Common myeloid progenitor, CD34-positive (primary cell): ENCODE results near the gene GPRC5C.

Experiments
- CTCF ChIA-PET: fragments of 350-600 bp; sonication (Branson Sonifier 250); formaldehyde crosslinking; loops from one replicate; lab custom pipeline; 2021; ENCODE audit warnings: antibody characterized with exemption; lab: Charles Lee
- POLR2A ChIA-PET: fragments of 350-600 bp; sonication (Branson Sonifier 250); formaldehyde crosslinking; loops from one replicate; lab custom pipeline; 2021; ENCODE audit warnings: antibody characterized with exemption; lab: Charles Lee
- DNase-seq, 3 donors: peaks; one replicate each; pipeline versions ENCODE4 v3.0.0 to v3.0.0-alpha.2; 2013
- H3K27ac ChIP-seq, 2 experiments: 1 replicate in 1 of 2; 2 replicates in 1 of 2; pipeline ENCODE4 v1.7.0; 2013; ENCODE audit warnings: inconsistent platforms in 2 of 2, low read length in 2 of 2, mild to moderate bottlenecking in 2 of 2, low read depth in 1 of 2, moderate library complexity in 1 of 2; ENCODE audit not compliant: severe bottlenecking in 2 of 2, insufficient read depth in 1 of 2, poor library complexity in 1 of 2
- H3K27me3 ChIP-seq, 5 experiments: replicated peaks in 2 of 5; 1 replicate in 3 of 5; 2 replicates in 2 of 5; pipeline versions ENCODE4 v1.6.1 to v1.7.0; 2013; ENCODE audit warnings: low read length in 4 of 5, mild to moderate bottlenecking in 2 of 5, moderate library complexity in 2 of 5, inconsistent platforms in 1 of 5; ENCODE audit not compliant: insufficient read depth in 5 of 5, control insufficient read depth in 4 of 5
- H3K36me3 ChIP-seq, 4 experiments: 1 replicate in 2 of 4; 2 replicates in 2 of 4; pipeline versions ENCODE4 v1.6.1 to v1.7.0; 2013; ENCODE audit warnings: low read length in 3 of 4, control low read depth in 1 of 4, mild to moderate bottlenecking in 1 of 4; ENCODE audit not compliant: control insufficient read depth in 4 of 4, insufficient read depth in 4 of 4
- H3K4me1 ChIP-seq, 4 experiments: 1 replicate in 3 of 4; 2 replicates in 1 of 4; pipeline versions ENCODE4 v1.6.1 to v1.7.1; 2013; ENCODE audit warnings: low read length in 3 of 4, mild to moderate bottlenecking in 3 of 4, control low read depth in 1 of 4, inconsistent platforms in 1 of 4, moderate library complexity in 1 of 4; ENCODE audit not compliant: control insufficient read depth in 4 of 4, insufficient read depth in 4 of 4; ENCODE audit errors: control extremely low read depth in 1 of 4
- H3K4me3 ChIP-seq, 7 experiments: 1 replicate in 4 of 7; 2 replicates in 3 of 7; pipeline versions ENCODE4 v1.5.1 to v1.7.0; 2013; ENCODE audit warnings: mild to moderate bottlenecking in 7 of 7, low read length in 6 of 7, moderate library complexity in 6 of 7, inconsistent platforms in 2 of 7, low read depth in 2 of 7, control low read depth in 1 of 7; ENCODE audit not compliant: insufficient read depth in 4 of 7, control insufficient read depth in 1 of 7; ENCODE audit errors: extremely low read depth in 1 of 7
- H3K9me3 ChIP-seq, 5 experiments: 1 replicate in 4 of 5; 2 replicates in 1 of 5; pipeline versions ENCODE4 v1.6.1 to v1.7.1; 2013; ENCODE audit warnings: low read length in 4 of 5, mild to moderate bottlenecking in 2 of 5, inconsistent platforms in 1 of 5, low read depth in 1 of 5, moderate library complexity in 1 of 5; ENCODE audit not compliant: control insufficient read depth in 4 of 5, insufficient read depth in 2 of 5; ENCODE audit errors: control extremely low read depth in 1 of 5
- WGBS: methylation state at CpG from one replicate; pipeline ENCODE4 v1.1.5; 2013; ENCODE audit not compliant: insufficient coverage; 5-methylcytosine and 5-hydroxymethylcytosine counted together

GPRC5C gene

DNA sequence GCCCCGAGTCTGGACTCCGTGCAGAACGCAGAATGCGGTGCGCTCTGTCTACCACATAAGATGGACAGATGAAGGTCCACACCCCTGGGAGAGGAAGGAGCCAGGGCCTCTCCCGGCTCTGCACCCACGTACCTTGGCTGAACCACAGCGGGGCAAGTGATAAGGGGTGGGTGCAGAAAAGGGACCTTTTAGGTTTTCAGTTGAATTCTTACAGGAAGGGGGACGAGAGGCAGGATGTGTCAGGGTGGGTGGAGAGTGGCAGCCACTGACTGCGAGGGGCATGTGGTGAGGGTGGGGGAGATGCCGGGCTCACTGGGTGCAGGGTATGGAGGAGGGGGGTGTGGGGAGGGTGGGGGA lies 34.9 kb downstream of the GPRC5C start:
- peak overlapping the region; percentile 51 to 92 (median 81) for H3K4me3 ChIP-seq

DNA sequence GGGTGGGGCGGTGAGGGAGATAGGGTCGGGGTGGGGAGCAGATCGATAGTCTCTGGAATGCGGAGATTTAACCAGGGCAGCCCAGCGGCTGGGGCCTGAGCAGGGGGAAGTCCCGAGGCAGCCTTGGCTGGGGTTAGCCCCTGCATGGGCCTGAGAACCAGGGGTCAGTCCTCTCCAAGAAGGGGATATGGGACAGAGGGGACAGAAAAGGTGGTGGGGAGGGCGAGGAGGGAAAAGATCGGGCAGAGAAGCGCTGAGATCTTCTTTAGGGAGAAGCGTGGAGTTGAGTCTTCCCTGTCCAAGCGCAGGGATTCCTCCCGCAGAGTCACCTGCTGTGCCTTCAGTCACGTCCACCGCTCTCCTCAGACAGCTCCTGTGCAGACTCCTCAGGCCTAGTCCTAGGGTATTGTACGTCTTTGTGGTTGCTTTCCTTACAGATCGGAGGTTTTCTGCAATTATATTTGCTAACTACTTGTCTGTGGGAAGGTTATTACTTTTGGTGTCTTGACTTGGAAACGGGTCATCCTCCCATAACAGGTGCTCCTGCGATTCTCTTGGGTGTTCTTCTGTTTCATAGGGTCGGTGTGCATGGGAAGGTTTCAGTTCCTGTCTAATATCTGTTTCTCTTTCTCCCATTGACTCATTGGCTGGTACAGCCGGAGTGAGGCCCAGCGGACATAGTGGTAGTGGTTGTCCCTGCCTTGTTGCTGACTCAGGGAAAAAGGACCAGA lies 35.5 kb downstream of the GPRC5C start:
- ChIA-PET CTCF (interaction anchor here (1.0 to 1.9 kb wide), 4 partner anchors 9 to 30 kb away, joined by 3 to 6 read pairs (median 4); no protein-coding TSS in a partner anchor), POLR2A (interaction anchor here (1.6 kb wide), 1 partner anchor 64 kb away, joined by 6 read pairs; the partner anchor contains the start of gene CD300LB)
- H3K9me3 ChIP-seq: no peaks in the 10 kb centered on the region
- peak in 2 of 3 donors; percentile 33 to 50 for DNase-seq
- peaks cover 10 to 71% (median 62%) of the 10 kb centered on the region in 4 experiments for H3K4me1 ChIP-seq
- no peaks in the 10 kb centered on the region for H3K27me3 ChIP-seq
- 0% methylated on average over 12 of the region's 21 CpGs for WGBS
- peaks cover 0 to 13% (median 6%) of the 10 kb centered on the region in 4 experiments for H3K36me3 ChIP-seq
- H3K27ac ChIP-seq: peak overlapping the region; percentile 40 to 59
- peak overlapping the region; percentile 40 to 92 (median 81) for H3K4me3 ChIP-seq

More for the DNA sequence above, 34.9 kb downstream of the GPRC5C start:
- peak overlapping the region; percentile 36 to 72 for H3K27ac ChIP-seq
- H3K27me3 ChIP-seq: no peaks in the 10 kb centered on the region
- H3K4me1 ChIP-seq: peaks cover 12 to 77% (median 68%) of the 10 kb centered on the region in 4 experiments
- H3K9me3 ChIP-seq: no peaks in the 10 kb centered on the region
- POLR2A ChIA-PET: interaction anchor here (0.9 to 1.6 kb wide), 2 partner anchors 11 to 65 kb away, joined by 3 to 6 read pairs; partner anchors contain the start of gene CD300LB
- 0% methylated on average over 8 of the region's 11 CpGs for WGBS
- CTCF ChIA-PET: interaction anchor here (0.7 to 1.3 kb wide), 5 partner anchors 9 to 99 kb away, joined by 3 to 6 read pairs (median 3); no protein-coding TSS in a partner anchor
- peaks cover 0 to 13% (median 3%) of the 10 kb centered on the region in 4 experiments for H3K36me3 ChIP-seq
- DNase-seq: peak in 1 of 3 donors; percentile 56

DNA sequence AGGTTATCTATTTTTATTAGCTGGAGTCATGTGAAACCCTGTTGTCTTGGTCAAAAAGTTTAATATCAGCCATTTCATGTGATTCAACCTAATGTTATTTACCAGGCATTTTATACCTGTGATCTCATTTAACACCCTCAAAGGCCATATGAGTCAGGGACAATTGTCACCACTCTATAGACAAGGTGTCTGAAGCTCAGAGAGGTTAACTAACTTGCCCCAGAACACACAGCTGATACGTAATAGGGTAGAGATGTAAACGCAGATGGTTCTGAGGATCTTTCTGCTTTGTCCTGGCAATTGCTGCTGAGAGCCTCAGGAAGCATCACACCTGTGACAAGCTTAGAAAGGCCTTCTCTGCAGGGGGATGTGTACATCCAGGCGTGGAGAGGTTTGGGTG lies 39.5 kb downstream of the GPRC5C start:
- H3K36me3 ChIP-seq: peaks cover 18 to 49% (median 34%) of the 10 kb centered on the region in 4 experiments

DNA sequence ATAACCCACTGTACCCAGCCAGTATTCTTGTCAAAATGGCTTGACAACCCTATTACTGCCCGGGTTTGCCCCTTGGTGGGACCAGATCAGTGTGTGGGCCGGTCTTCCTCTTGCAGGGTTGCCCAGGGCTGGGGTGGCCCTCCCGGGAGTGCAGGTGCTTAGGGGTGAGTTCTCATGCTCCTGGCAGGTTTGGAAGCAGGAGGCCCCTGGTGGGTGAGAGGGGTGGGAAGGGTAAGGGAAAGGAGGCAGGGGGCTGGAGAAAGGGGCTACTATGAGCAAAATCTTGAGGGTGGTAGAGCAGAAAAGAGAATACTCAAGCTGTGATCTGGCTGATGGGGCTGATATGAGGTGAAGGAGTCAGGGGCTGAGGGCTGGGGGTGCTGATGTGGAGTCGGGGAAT lies 41.0 kb downstream of the GPRC5C start:
- Histone ChIP-seq H3K9me3 (peaks cover 0 to 20% (median 11%) of the 10 kb centered on the region in 5 experiments), H3K27me3 (no peaks in the 10 kb centered on the region), H3K4me3 (no peak overlapping the region), H3K36me3 (peaks cover 18 to 59% (median 43%) of the 10 kb centered on the region in 4 experiments), H3K4me1 (peaks cover 0 to 25% (median 17%) of the 10 kb centered on the region in 4 experiments), H3K27ac (no peak overlapping the region)
- POLR2A ChIA-PET: interaction anchor here (0.6 kb wide), 1 partner anchor 44 kb away, joined by 3 read pairs; no protein-coding TSS in a partner anchor
- 80% methylated on average over 1 of the region's 4 CpGs for WGBS
- CTCF ChIA-PET: interaction anchor here (0.8 to 3.2 kb wide), 2 partner anchors 11 to 14 kb away, joined by 3 to 13 read pairs; no protein-coding TSS in a partner anchor
- no peak for DNase-seq

More for the DNA sequence above, 39.5 kb downstream of the GPRC5C start:
- H3K27me3 ChIP-seq: no peaks in the 10 kb centered on the region
- H3K4me3 ChIP-seq: no peak overlapping the region
- no peak overlapping the region for H3K27ac ChIP-seq
- peaks cover 0 to 20% (median 11%) of the 10 kb centered on the region in 5 experiments for H3K9me3 ChIP-seq
- WGBS: 97% methylated on average over 3 of the region's 3 CpGs
- ChIA-PET POLR2A (no interaction called here), CTCF (interaction anchor here (0.6 to 3.2 kb wide), 8 partner anchors 8 to 80 kb away, joined by 3 to 13 read pairs (median 4); no protein-coding TSS in a partner anchor)
- no peak for DNase-seq
- H3K4me1 ChIP-seq: peaks cover 0 to 32% (median 23%) of the 10 kb centered on the region in 4 experiments

DNA sequence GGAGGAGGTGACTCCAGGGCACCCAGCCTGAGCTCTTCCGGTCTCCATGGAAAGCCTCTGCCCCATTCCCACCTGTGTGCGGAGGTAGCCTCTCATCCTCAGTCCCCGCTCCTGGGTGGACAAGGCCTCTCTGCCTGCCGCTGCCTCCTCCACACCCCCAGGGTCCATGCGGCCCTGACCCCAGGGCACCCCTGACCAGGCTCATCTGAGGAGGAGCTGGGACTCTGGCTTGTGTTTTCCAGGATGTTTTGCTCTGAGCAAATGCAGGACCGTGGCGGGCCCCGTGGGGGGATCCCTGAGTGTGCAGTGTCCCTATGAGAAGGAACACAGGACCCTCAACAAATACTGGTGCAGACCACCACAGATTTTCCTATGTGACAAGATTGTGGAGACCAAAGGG lies 41.4 kb downstream of the GPRC5C start:
- H3K9me3 ChIP-seq: peaks cover 0 to 20% (median 11%) of the 10 kb centered on the region in 5 experiments
- POLR2A ChIA-PET: interaction anchor here (0.6 kb wide), 1 partner anchor 43 kb away, joined by 3 read pairs; no protein-coding TSS in a partner anchor
- DNase-seq: no peak
- H3K4me1 ChIP-seq: peaks cover 1 to 27% (median 19%) of the 10 kb centered on the region in 4 experiments
- no peak overlapping the region for H3K27ac ChIP-seq
- no peak overlapping the region for H3K4me3 ChIP-seq
- 93% methylated on average over 3 of the region's 8 CpGs for WGBS
- peaks cover 18 to 63% (median 43%) of the 10 kb centered on the region in 4 experiments for H3K36me3 ChIP-seq
- H3K27me3 ChIP-seq: no peaks in the 10 kb centered on the region
- CTCF ChIA-PET: interaction anchor here (0.8 to 3.2 kb wide), 2 partner anchors 10 to 14 kb away, joined by 3 to 13 read pairs; no protein-coding TSS in a partner anchor

DNA sequence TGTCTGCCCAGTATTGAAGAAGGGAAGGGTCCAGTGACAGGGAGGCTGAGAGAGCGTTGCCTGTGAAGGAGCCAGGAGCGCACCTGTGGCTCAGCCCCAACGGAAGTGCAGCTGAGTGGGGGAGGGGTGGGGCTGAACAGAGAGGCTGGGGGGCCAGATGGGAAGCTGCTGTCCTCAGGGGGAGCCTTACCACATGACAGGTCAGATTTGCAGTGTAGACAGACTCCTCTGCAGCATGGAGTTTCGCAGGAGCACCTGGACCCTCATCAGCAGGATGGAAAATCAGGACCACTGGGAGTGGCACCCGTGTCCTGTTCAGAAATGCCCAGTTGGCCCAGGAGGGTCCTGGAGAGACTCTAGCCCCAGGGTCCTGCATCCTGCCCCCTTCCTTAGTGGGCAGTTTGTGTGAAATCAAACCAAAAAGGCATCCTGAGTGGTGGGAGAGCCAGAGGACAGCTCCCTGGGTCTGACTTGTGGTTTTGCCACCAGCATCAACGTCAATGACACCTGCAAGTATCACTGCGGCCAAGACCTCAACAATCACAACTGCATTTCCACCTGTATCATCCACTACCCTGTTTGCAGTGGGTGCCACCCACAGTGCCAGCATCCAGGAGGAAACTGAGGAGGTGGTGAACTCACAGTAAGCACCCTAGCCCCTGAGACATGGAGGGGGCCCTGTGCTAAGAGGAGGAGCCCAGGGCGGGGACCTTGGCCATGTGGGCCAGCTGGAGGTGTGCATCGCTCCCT lies 42.3 kb downstream of the GPRC5C start:
- ChIA-PET POLR2A (no interaction called here), CTCF (interaction anchor here (1.2 to 3.2 kb wide), 2 partner anchors 9 to 13 kb away, joined by 4 to 13 read pairs; no protein-coding TSS in a partner anchor)
- no peak overlapping the region for H3K4me3 ChIP-seq
- H3K4me1 ChIP-seq: peaks cover 2 to 32% (median 23%) of the 10 kb centered on the region in 4 experiments
- peaks cover 0 to 20% (median 11%) of the 10 kb centered on the region in 5 experiments for H3K9me3 ChIP-seq
- H3K36me3 ChIP-seq: peaks cover 18 to 64% (median 43%) of the 10 kb centered on the region in 4 experiments
- 92% methylated on average over 8 of the region's 9 CpGs for WGBS
- H3K27ac ChIP-seq: no peak overlapping the region
- no peak for DNase-seq
- H3K27me3 ChIP-seq: no peaks in the 10 kb centered on the region
